ENCODE results near the gene UBA1. TPM values are rescaled to one million over a fixed set of nuclear protein-coding genes. Genes with fewer than 3 reads are reported as not detected.

UBA1 gene
- total and polyA plus RNA-seq, 8 donors, result 192 to 248 (median 218) TPM

- H3K4me3 ChIP-seq, result no peak overlapping the region
- ATAC-seq, result no peak
- H3K36me3 ChIP-seq, result peaks cover 0 to 60% of the 10 kb centered on the region in 2 donors
- no peaks in the 10 kb centered on the region for H3K4me1 ChIP-seq
- intact Hi-C loops (cut with DNase I), result no loop called here
- H3K27ac ChIP-seq, result no peak overlapping the region
- no peaks in the 10 kb centered on the region for H3K9me3 ChIP-seq
- no peak for DNase-seq
- TF ChIP-seq, protein P1, sequence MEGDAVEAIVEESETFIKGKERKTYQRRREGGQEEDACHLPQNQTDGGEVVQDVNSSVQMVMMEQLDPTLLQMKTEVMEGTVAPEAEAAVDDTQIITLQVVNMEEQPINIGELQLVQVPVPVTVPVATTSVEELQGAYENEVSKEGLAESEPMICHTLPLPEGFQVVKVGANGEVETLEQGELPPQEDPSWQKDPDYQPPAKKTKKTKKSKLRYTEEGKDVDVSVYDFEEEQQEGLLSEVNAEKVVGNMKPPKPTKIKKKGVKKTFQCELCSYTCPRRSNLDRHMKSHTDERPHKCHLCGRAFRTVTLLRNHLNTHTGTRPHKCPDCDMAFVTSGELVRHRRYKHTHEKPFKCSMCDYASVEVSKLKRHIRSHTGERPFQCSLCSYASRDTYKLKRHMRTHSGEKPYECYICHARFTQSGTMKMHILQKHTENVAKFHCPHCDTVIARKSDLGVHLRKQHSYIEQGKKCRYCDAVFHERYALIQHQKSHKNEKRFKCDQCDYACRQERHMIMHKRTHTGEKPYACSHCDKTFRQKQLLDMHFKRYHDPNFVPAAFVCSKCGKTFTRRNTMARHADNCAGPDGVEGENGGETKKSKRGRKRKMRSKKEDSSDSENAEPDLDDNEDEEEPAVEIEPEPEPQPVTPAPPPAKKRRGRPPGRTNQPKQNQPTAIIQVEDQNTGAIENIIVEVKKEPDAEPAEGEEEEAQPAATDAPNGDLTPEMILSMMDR (IDR thresholded peaks at IDR 0.05), result no peak
- no peaks in the 10 kb centered on the region for H3K27me3 ChIP-seq
These were observed 33.6 kb downstream of the UBA1 start for GRCh38 chrX:47227334-47227583.

GRCh38 chrX:47228550-47229270 is 35.1 kb downstream of the UBA1 start:
- H3K27ac ChIP-seq, result no peak overlapping the region
- intact Hi-C loops (cut with DNase I), result no loop called here
- ATAC-seq (no peak), DNase-seq (no peak)
- no peaks in the 10 kb centered on the region for H3K4me1 ChIP-seq
- H3K4me3 ChIP-seq, result no peak overlapping the region
- H3K27me3 ChIP-seq, result no peaks in the 10 kb centered on the region
- H3K9me3 ChIP-seq, result no peaks in the 10 kb centered on the region
- peaks cover 0 to 52% of the 10 kb centered on the region in 2 donors for H3K36me3 ChIP-seq
- TF ChIP-seq, protein P1 (IDR thresholded peaks at IDR 0.05), result no peak

DNA sequence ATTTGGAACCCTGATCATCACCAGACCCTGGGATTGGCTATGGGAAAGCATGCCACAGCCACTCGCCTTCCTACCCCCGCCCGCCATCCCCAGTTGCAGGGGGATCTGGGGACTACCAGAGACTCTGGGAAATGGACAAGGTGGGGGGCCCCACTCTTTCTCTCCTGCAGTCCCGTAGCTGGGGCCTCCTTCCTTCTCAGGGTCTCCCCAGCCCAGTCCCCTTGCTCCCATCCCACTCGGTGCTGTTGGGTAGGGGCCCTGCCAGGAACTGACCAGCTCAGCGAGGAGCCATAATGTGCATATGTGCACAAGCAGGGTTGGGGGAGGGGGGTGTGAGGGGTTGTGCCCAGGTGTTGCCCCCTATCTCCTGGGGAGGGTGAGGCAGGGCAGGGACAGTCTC is 35.8 kb downstream of the UBA1 start:
- Histone ChIP-seq H3K27ac (no peak overlapping the region), H3K4me1 (no peaks in the 10 kb centered on the region), H3K27me3 (no peaks in the 10 kb centered on the region), H3K4me3 (no peak overlapping the region), H3K9me3 (no peaks in the 10 kb centered on the region), H3K36me3 (peaks cover 0 to 45% of the 10 kb centered on the region in 2 donors)
- intact Hi-C loops (cut with DNase I), result no loop called here
- ATAC-seq (no peak), DNase-seq (no peak)
- TF ChIP-seq, protein P1 (IDR thresholded peaks at IDR 0.05), result no peak

DNA sequence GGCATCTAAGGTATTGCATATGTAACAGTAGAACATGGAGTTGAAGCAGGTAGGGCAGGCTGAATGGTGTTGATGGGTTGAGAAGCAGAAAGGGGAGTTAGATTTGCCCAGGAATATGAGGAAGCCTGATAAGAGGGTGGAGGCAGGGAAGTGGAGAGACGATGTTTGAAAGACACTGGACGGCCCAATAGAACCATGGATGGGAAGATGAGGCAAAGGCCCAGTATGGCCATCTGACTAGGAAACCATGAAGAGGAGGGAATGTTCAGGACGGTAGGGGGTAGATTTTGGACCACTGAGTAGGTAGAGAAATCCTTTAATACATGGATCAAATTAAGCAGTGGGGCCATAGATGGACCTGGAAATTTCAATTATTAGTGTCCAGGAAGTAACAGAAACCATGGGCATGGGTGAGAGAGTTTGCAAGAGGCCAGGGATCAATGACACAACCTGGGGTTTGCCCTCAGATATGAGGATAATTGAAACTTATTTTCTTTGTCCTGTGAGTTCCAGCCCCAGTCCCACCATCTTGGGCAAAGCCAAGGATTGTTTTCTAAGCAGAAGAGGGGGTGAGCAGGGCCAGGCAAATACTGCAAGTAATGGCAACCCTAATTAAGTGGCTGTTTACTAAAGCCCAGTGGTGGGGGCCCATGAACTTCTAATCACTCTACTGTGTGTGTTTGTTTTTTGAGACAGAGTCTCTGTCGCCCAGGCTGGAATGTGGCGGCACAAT is 36.7 kb downstream of the UBA1 start:
- H3K27ac ChIP-seq, result no peak overlapping the region
- H3K4me3 ChIP-seq, result no peak overlapping the region
- H3K4me1 ChIP-seq, result no peaks in the 10 kb centered on the region
- no peak for DNase-seq
- TF ChIP-seq, protein P1 (IDR thresholded peaks at IDR 0.05), result no peak
- ATAC-seq, result no peak
- peaks cover 0 to 36% of the 10 kb centered on the region in 2 donors for H3K36me3 ChIP-seq
- peaks cover 0 to 2% of the 10 kb centered on the region in 2 donors for H3K27me3 ChIP-seq
- intact Hi-C loops (cut with DNase I), result no loop called here
- no peaks in the 10 kb centered on the region for H3K9me3 ChIP-seq

DNA sequence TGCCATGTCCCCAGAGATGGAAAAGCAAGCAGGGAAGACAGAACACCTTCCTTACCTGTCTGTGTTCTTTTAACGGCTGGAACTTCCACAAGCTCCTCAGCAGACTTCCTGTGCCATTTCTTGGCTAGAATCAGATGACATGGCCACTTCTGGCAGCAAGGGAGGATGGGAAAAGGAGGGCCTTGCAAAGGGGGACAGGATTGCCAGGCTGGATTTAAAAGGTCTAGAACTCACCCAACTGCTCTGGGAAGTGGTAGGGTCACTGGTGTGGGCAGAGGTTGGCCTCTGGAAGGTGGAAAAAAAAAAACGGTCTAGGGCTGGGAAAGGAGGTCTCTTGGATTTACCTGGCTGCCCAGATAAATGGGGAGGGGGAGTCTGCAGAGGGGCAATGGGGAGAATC is 37.5 kb downstream of the UBA1 start:
- Histone ChIP-seq H3K4me3 (no peak overlapping the region), H3K27me3 (peaks cover 0 to 7% of the 10 kb centered on the region in 2 donors), H3K9me3 (no peaks in the 10 kb centered on the region), H3K4me1 (no peaks in the 10 kb centered on the region), H3K27ac (no peak overlapping the region), H3K36me3 (peaks cover 0 to 27% of the 10 kb centered on the region in 2 donors)
- ATAC-seq, result no peak
- no peak for DNase-seq
- intact Hi-C loops (cut with DNase I), result no loop called here
- TF ChIP-seq, protein P1 (IDR thresholded peaks at IDR 0.05), result no peak
